Measurements from ENCODE around the gene HS3ST4. TPM values are rescaled to one million over a fixed set of nuclear protein-coding genes. Genes with fewer than 3 reads are reported as not detected.
"Not testable (repeated sequence)": the region's sequence is repeated elsewhere in the genome, so short reads cannot be mapped to it uniquely, and the experiment has no call there.

Gene HS3ST4
- total and polyA plus RNA-seq, 2 experiments from 2014 or later: not detected

DNA sequence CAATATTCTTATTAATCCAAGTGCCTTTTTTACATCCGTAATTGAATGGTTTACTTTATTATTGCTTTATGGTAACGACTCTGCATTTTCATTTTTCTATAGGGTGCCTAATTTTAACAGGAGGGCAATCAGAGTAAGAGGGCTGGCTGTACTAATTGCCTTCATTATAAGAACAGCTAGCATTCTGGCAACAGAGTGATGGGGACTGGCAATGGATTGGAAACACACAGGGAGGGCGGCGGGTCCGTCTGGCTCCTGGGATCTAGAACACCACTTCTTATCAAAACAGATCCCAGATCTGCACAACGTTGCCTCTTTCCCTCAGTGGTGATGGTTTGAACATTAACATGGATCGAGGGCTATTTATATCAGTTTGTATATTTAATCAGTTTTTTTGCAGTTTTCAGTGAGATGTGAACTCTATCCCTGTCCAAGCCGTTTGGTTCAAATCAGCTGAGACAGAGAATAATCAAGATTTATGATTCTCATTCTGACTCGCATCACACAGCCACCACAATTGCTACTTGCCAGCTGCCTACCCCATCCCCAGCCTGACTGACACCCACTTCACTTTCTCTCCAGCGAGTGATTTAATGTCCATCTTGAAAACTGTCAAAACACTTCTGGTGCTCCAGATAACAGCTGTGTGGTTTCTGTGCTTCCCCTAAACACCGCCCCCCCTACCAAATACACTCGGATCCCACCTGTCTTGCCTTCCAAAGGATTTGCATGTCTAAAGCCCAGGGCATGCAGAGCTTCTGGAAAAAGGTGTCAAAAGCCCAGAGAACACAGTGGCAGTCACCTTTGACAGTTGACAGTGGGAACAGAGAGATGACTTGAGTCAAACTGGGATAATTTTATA lies 327.9 kb downstream of the HS3ST4 start:
- TF ChIP-seq EZH2 (IDR thresholded peaks at IDR 0.05; ENCODE audit: insufficient read depth, poor library complexity, severe bottlenecking): no peak
- TF ChIP-seq EZH2phosphoT487 (IDR thresholded peaks at IDR 0.05; ENCODE audit: insufficient read depth, low read depth): no peak
- Histone ChIP-seq H3K4me3 (no peak overlapping the region), H3K9ac (no peak overlapping the region), H3K4me1 (ENCODE audit: insufficient read depth) (no peaks in the 10 kb centered on the region), H3K79me2 (ENCODE audit: insufficient read depth) (no peaks in the 10 kb centered on the region), H3K36me3 (ENCODE audit: low read depth) (no peaks in the 10 kb centered on the region), H3K27ac (no peak overlapping the region), H2AFZ (no peak overlapping the region), H3K27me3 (replicated peaks; ENCODE audit: insufficient read depth) (no peaks in the 10 kb centered on the region), H3K9me2 (ENCODE audit: insufficient read depth) (no peaks in the 10 kb centered on the region), H4K20me1 (ENCODE audit: insufficient read depth) (no peaks in the 10 kb centered on the region), H3F3A (ENCODE audit: insufficient read depth) (no peaks in the 10 kb centered on the region), H3K9me3 (ENCODE audit: low read depth) (no peaks in the 10 kb centered on the region), H3K4me2 (ENCODE audit: unreplicated experiment) (no peak overlapping the region)
- in situ Hi-C loops (cut with MboI): no loop called here
- 7% methylated on average over 12 of the region's 12 CpGs for WGBS, 2 experiments (ENCODE audit: low coverage in 1 of 2, low lambda C conversion rate in 2 of 2, missing lambda C conversion rate in 2 of 2)
- no peak for DNase-seq

DNA sequence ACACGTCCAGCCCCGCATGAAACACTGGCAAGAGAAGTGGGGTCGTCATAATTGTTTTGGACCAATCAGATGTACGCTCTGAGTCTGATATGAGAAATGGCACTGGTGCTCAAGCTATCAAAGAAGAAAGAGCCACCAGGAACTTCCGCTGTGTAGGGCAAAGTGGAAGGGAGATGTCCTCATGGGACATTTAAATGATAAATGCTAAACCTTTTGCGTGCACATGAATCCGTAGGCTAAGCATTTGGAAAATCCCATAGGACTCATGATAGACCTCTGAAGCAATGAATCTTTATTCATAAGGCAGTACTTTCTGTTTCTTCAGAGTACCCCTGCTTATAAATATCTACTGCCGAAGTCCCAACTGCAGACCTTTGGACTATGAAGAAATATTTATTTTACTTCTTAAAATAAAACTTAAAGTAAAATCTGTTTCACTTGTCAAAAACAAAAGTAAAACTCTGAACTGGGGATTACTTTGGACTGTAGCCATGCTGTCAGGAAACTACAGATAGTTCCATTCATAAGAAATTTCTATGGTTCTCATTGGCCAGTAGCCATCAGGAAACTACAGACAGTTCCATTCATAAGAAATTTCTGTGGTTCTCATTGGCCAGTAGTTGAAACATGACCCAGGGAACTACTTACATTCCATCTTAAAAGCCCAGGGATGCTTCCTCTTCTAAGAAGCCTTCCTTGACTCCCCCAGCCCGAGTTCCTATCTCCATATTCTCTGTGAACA lies 335.1 kb downstream of the HS3ST4 start:
- no peak for DNase-seq
- no peaks in the 10 kb centered on the region for H4K20me1 ChIP-seq (ENCODE audit: insufficient read depth)
- no peak overlapping the region for H3K9ac ChIP-seq
- H3K27ac ChIP-seq: no peak overlapping the region
- no peaks in the 10 kb centered on the region for H3K9me2 ChIP-seq (ENCODE audit: insufficient read depth)
- H3K4me3 ChIP-seq: no peak overlapping the region
- no peaks in the 10 kb centered on the region for H3K27me3 ChIP-seq (replicated peaks; ENCODE audit: insufficient read depth)
- H3K4me2 ChIP-seq (ENCODE audit: unreplicated experiment): no peak overlapping the region
- TF ChIP-seq EZH2phosphoT487 (IDR thresholded peaks at IDR 0.05; ENCODE audit: insufficient read depth, low read depth) (no peak), EZH2 (IDR thresholded peaks at IDR 0.05; ENCODE audit: insufficient read depth, poor library complexity, severe bottlenecking) (no peak)
- 49 to 53% methylated on average over 9 of the region's 9 CpGs for WGBS, 2 experiments (ENCODE audit: low coverage in 1 of 2, low lambda C conversion rate in 2 of 2, missing lambda C conversion rate in 2 of 2)
- H3F3A ChIP-seq (ENCODE audit: insufficient read depth): no peaks in the 10 kb centered on the region
- H3K9me3 ChIP-seq (ENCODE audit: low read depth): no peaks in the 10 kb centered on the region
- H3K79me2 ChIP-seq (ENCODE audit: insufficient read depth): no peaks in the 10 kb centered on the region
- no peak overlapping the region for H2AFZ ChIP-seq
- no peaks in the 10 kb centered on the region for H3K36me3 ChIP-seq (ENCODE audit: low read depth)
- in situ Hi-C loops (cut with MboI): no loop called here
- H3K4me1 ChIP-seq (ENCODE audit: insufficient read depth): no peaks in the 10 kb centered on the region

DNA sequence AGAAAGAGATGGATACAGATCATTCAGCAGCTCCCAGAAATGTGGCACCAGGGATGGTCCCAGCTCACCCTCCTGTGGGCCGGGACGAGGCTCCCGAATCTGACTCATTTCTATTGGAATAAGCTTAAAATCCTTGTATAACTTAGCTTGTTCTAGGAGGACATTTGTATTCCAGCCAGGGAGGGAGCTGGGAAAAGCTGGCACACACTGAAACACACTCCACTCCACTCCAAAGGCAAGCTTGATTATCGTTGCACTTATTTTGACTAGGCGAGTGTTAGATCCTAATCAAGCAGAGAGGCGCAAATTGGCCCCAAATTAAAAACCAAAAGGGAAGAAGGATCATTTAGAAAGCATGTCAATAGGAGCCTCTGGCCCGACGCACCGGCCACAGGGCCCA lies 339.5 kb downstream of the HS3ST4 start:
- WGBS, 2 experiments (ENCODE audit: low coverage in 1 of 2, low lambda C conversion rate in 2 of 2, missing lambda C conversion rate in 2 of 2): 39 to 48% methylated on average over 9 of the region's 9 CpGs
- in situ Hi-C loops (cut with MboI): no loop called here
- DNase-seq: no peak

DNA sequence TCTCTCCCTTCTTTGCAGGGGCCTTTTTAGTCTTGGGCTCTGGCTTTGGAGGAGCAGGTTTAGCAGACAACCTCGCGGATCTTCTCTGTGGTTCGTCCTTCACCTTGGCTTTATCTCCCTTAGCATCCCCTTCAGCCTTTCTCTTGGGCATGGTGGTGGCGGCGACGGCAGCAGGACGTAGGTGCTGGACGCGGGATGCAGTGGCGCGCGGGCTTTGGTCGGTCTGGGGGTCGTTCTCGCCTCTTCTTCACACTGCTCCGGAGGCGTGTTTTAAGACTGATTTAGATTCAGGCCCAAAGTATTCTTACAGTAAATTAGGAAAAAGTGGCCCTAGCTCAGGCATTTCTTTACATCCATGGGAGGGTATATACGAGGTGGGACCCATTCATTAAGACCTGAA lies 340.9 kb downstream of the HS3ST4 start:
- H3K9me3 ChIP-seq (ENCODE audit: low read depth); in situ Hi-C loops (cut with MboI); H3K36me3 ChIP-seq (ENCODE audit: low read depth); H3K79me2 ChIP-seq (ENCODE audit: insufficient read depth); H3K9ac ChIP-seq; H3F3A ChIP-seq (ENCODE audit: insufficient read depth); DNase-seq; H4K20me1 ChIP-seq (ENCODE audit: insufficient read depth); H3K4me3 ChIP-seq; H3K9me2 ChIP-seq (ENCODE audit: insufficient read depth); H2AFZ ChIP-seq; H3K27me3 ChIP-seq (replicated peaks; ENCODE audit: insufficient read depth); H3K27ac ChIP-seq; H3K4me1 ChIP-seq (ENCODE audit: insufficient read depth); H3K4me2 ChIP-seq (ENCODE audit: unreplicated experiment): not testable (repeated sequence)
- WGBS, 2 experiments (ENCODE audit: low coverage in 1 of 2, low lambda C conversion rate in 2 of 2, missing lambda C conversion rate in 2 of 2): 63 to 71% methylated on average over 18 of the region's 18 CpGs

More for the DNA sequence above, 339.5 kb downstream of the HS3ST4 start:
- H3K36me3 ChIP-seq (ENCODE audit: low read depth): no peaks in the 10 kb centered on the region
- no peaks in the 10 kb centered on the region for H3K9me2 ChIP-seq (ENCODE audit: insufficient read depth)
- TF ChIP-seq EZH2phosphoT487 (IDR thresholded peaks at IDR 0.05; ENCODE audit: insufficient read depth, low read depth): no peak
- no peak for TF ChIP-seq EZH2 (IDR thresholded peaks at IDR 0.05; ENCODE audit: insufficient read depth, poor library complexity, severe bottlenecking)
- no peaks in the 10 kb centered on the region for H4K20me1 ChIP-seq (ENCODE audit: insufficient read depth)
- H3F3A ChIP-seq (ENCODE audit: insufficient read depth): no peaks in the 10 kb centered on the region
- no peak overlapping the region for H2AFZ ChIP-seq
- H3K4me3 ChIP-seq: no peak overlapping the region
- no peaks in the 10 kb centered on the region for H3K79me2 ChIP-seq (ENCODE audit: insufficient read depth)
- H3K9ac ChIP-seq: no peak overlapping the region
- no peaks in the 10 kb centered on the region for H3K9me3 ChIP-seq (ENCODE audit: low read depth)
- no peak overlapping the region for H3K4me2 ChIP-seq (ENCODE audit: unreplicated experiment)
- no peak overlapping the region for H3K27ac ChIP-seq
- H3K4me1 ChIP-seq (ENCODE audit: insufficient read depth): no peaks in the 10 kb centered on the region
- H3K27me3 ChIP-seq (replicated peaks; ENCODE audit: insufficient read depth): no peaks in the 10 kb centered on the region
